Measurements from ENCODE around the gene TOR1A. TPM values are rescaled to one million over a fixed set of nuclear protein-coding genes. Genes with fewer than 3 reads are reported as not detected.

Gene TOR1A
- polyA plus RNA-seq, 12 donors: 21.5 to 31.6 (median 24.9) TPM; not detected in 1

Other genes starting within 250 kb of the TOR1A start
- gene C9orf50, start 203.0 kb downstream of the TOR1A start, polyA plus RNA-seq (ENCODE audit: insufficient read length in 12 of 12): not detected
- 10 to 100 TPM in 11 of 12 donors, not detected in 1; 24.0 to 37.4 (median 32.1) TPM for gene NTMT1, start 198.0 kb downstream of the TOR1A start, polyA plus RNA-seq (ENCODE audit: insufficient read length in 12 of 12)
- gene ASB6, start 182.0 kb downstream of the TOR1A start, polyA plus RNA-seq (ENCODE audit: insufficient read length in 12 of 12): 10 to 100 TPM in 9 of 12 donors, 1 to 10 TPM in 2, not detected in 1; 9.2 to 14.5 (median 11.6) TPM
- 10 to 100 TPM in 1 of 12 donors, 1 to 10 TPM in 9, not detected in 2; 1.5 to 20.7 (median 3.2) TPM for gene PRRX2, start 158.5 kb downstream of the TOR1A start, polyA plus RNA-seq (ENCODE audit: insufficient read length in 12 of 12)
- gene PTGES, start 71.1 kb downstream of the TOR1A start, polyA plus RNA-seq (ENCODE audit: insufficient read length in 12 of 12): 10 to 100 TPM in 5 of 12 donors, 1 to 10 TPM in 6, not detected in 1; 5.3 to 19.4 (median 9.0) TPM
- 10 to 100 TPM in 10 of 12 donors, 1 to 10 TPM in 1, not detected in 1; 7.5 to 18.5 (median 15.4) TPM for gene TOR1B, start 21.0 kb downstream of the TOR1A start, polyA plus RNA-seq (ENCODE audit: insufficient read length in 12 of 12)
- gene C9orf78, start 11.1 kb upstream of the TOR1A start, polyA plus RNA-seq (ENCODE audit: insufficient read length in 12 of 12): 1,000 to 10,000 TPM in 1 of 12 donors, 10 to 100 TPM in 11; 41.1 to 1,914 (median 51.9) TPM
- 10 to 100 TPM in 8 of 12 donors, 1 to 10 TPM in 3, not detected in 1; 8.5 to 22.2 (median 11.4) TPM for gene USP20, start 11.3 kb upstream of the TOR1A start, polyA plus RNA-seq (ENCODE audit: insufficient read length in 12 of 12)
- gene FNBP1, start 219.1 kb upstream of the TOR1A start, polyA plus RNA-seq (ENCODE audit: insufficient read length in 12 of 12): 10 to 100 TPM in 11 of 12 donors, not detected in 1; 14.8 to 67.8 (median 19.9) TPM
- gene GPR107, start 229.8 kb upstream of the TOR1A start, polyA plus RNA-seq (ENCODE audit: insufficient read length in 12 of 12): 10 to 100 TPM in 11 of 12 donors, not detected in 1; 32.6 to 40.6 (median 37.8) TPM

Data from muscle of arm (tissue), 12 donors.